ENCODE results near the gene MTRR. TPM values are rescaled to one million over a fixed set of nuclear protein-coding genes. Genes with fewer than 3 reads are reported as not detected.

MTRR gene
- 10 to 100 TPM; 34.5 to 64.6 TPM for total RNA-seq

- intact Hi-C loops (cut with DNase I) = loop anchor here (5.0 kb wide), 1 partner anchor 472 kb away; the partner anchor contains the start of gene ADCY2
- DNase-seq (ENCODE audit: low spot score) = peak; percentile 94
- WGBS = 0% methylated on average over 63 of the region's 83 CpGs
- Histone ChIP-seq H3K4me3 (peak within 1 kb of the TSS; percentile 88 to 92), H3K27ac (peak within 1 kb of the TSS; percentile 77), H3K27me3 (replicated peaks; ENCODE audit: insufficient read depth) (no peaks in the 10 kb centered on the region), H3K4me1 (replicated peaks) (peaks cover 4% of the 10 kb centered on the region), H3K9me3 (no peaks in the 10 kb centered on the region), H3K36me3 (no peaks in the 10 kb centered on the region)
- TF ChIP-seq CTCF (IDR thresholded peaks at IDR 0.05) (no peak), POLR2AphosphoS5 (IDR thresholded peaks at IDR 0.05) (peak; percentile 90), POLR2A (IDR thresholded peaks at IDR 0.05) (peak; percentile 63)
These were observed at the start of gene MTRR, which contains the start of gene FASTKD3 for GRCh38 chr5:7868773-7869473. Gene MTRR, plus strand, starts transcription at chr5:7869148. Its CDS starts 1,647 bp downstream, at chr5:7870795. Gene FASTKD3, minus strand, starts transcription at chr5:7869031. Its CDS starts 948 bp downstream, at chr5:7868083.

- Histone ChIP-seq H3K4me1 (replicated peaks) (no peaks in the 10 kb centered on the region), H3K36me3 (no peaks in the 10 kb centered on the region), H3K27me3 (replicated peaks; ENCODE audit: insufficient read depth) (no peaks in the 10 kb centered on the region), H3K27ac (no peak overlapping the region), H3K4me3 (no peak overlapping the region), H3K9me3 (no peaks in the 10 kb centered on the region)
- no peak for DNase-seq (ENCODE audit: low spot score)
- intact Hi-C loops (cut with DNase I) = no loop called here
- no peak for TF ChIP-seq CTCF (IDR thresholded peaks at IDR 0.05)
- no peak for TF ChIP-seq POLR2A (IDR thresholded peaks at IDR 0.05)
- no peak for TF ChIP-seq POLR2AphosphoS5 (IDR thresholded peaks at IDR 0.05)
- WGBS = 86% methylated on average over 3 of the region's 3 CpGs
These were observed 46.5 kb upstream of the MTRR start for GRCh38 chr5:7822449-7822848.

- Histone ChIP-seq H3K27ac (no peak overlapping the region), H3K9me3 (no peaks in the 10 kb centered on the region), H3K4me1 (replicated peaks) (no peaks in the 10 kb centered on the region), H3K27me3 (replicated peaks; ENCODE audit: insufficient read depth) (no peaks in the 10 kb centered on the region), H3K4me3 (no peak overlapping the region), H3K36me3 (no peaks in the 10 kb centered on the region)
- intact Hi-C loops (cut with DNase I) = no loop called here
- no peak for DNase-seq (ENCODE audit: low spot score)
- TF ChIP-seq CTCF (IDR thresholded peaks at IDR 0.05) = no peak
- TF ChIP-seq POLR2A (IDR thresholded peaks at IDR 0.05) = no peak
- TF ChIP-seq POLR2AphosphoS5 (IDR thresholded peaks at IDR 0.05) = no peak
- 54% methylated on average over 8 of the region's 8 CpGs for WGBS
These were observed 45.4 kb upstream of the MTRR start for GRCh38 chr5:7823594-7823993.

GRCh38 chr5:7824995-7825394 is 44.0 kb upstream of the MTRR start:
- no peaks in the 10 kb centered on the region for H3K9me3 ChIP-seq
- no peaks in the 10 kb centered on the region for H3K36me3 ChIP-seq
- TF ChIP-seq POLR2A (IDR thresholded peaks at IDR 0.05) = no peak
- TF ChIP-seq CTCF (IDR thresholded peaks at IDR 0.05) = no peak
- no peak overlapping the region for H3K27ac ChIP-seq
- WGBS = 93% methylated on average over 18 of the region's 18 CpGs
- no peak for DNase-seq (ENCODE audit: low spot score)
- intact Hi-C loops (cut with DNase I) = no loop called here
- no peaks in the 10 kb centered on the region for H3K27me3 ChIP-seq (replicated peaks; ENCODE audit: insufficient read depth)
- H3K4me1 ChIP-seq (replicated peaks) = no peaks in the 10 kb centered on the region
- H3K4me3 ChIP-seq = no peak overlapping the region

GRCh38 chr5:7825630-7826029 is 43.3 kb upstream of the MTRR start:
- H3K27ac ChIP-seq = no peak overlapping the region
- H3K9me3 ChIP-seq = no peaks in the 10 kb centered on the region
- no peaks in the 10 kb centered on the region for H3K4me1 ChIP-seq (replicated peaks)
- no peak for DNase-seq (ENCODE audit: low spot score)
- intact Hi-C loops (cut with DNase I) = no loop called here
- 86% methylated on average over 11 of the region's 11 CpGs for WGBS
- TF ChIP-seq POLR2A (IDR thresholded peaks at IDR 0.05) (no peak), CTCF (IDR thresholded peaks at IDR 0.05) (no peak), POLR2AphosphoS5 (IDR thresholded peaks at IDR 0.05) (no peak)
- no peaks in the 10 kb centered on the region for H3K36me3 ChIP-seq
- H3K27me3 ChIP-seq (replicated peaks; ENCODE audit: insufficient read depth) = no peaks in the 10 kb centered on the region
- H3K4me3 ChIP-seq = no peak overlapping the region

Data from prostate gland (tissue), 2 donors.